Fibroblast of skin of right biceps (primary cell): ENCODE data around the gene CRK.
"Not testable (repeated sequence)": the region's sequence is repeated elsewhere in the genome, so short reads cannot be mapped to it uniquely, and the experiment has no call there.

Experiments used
- DNase-seq: peaks from one replicate; pipeline ENCODE4 v3.0.0-alpha.2; 2013

The CRK gene

GRCh38 chr17:1462164-1463112, 6.4 kb upstream of the CRK start:
- DNase-seq, result no peak

DNA sequence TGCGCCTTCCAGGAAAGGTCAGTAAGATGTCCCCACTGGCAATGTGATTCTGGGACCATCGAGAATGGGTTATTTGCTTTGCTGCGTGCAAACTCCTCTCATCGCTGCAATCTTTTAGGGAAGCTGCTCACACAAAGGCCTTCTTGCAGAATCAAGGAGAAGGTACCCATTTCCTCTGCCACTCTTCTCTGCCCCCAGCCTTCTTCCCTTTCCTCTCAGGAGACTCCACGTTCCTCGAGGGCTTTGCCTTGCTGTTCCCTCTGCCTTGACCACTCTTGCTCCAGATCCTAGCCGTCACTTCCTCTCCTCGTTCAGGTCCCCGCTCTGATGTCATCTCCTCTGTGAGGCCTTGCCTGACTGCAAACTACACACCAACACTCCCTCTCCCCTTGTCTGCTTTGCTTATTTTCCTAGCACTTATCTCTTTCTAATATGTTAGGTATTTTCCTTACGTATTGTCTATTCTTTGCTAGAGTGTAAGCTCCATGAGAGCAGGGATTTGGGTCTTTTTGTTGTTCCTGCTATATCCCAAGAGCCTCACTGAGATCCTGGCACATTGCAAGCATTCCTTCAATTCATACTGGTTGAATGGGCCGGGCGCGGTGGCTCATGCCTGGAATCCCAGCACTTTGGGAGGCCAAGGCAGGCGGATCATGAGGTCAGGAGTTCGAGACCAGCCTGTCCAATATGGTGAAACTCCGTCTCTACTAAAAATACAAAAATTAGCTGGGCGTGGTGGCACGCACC, 5.3 kb upstream of the CRK start:
- DNase-seq, result no peak

GRCh38 chr17:1460233-1460632, 4.2 kb upstream of the CRK start:
- DNase-seq, result no peak

DNA sequence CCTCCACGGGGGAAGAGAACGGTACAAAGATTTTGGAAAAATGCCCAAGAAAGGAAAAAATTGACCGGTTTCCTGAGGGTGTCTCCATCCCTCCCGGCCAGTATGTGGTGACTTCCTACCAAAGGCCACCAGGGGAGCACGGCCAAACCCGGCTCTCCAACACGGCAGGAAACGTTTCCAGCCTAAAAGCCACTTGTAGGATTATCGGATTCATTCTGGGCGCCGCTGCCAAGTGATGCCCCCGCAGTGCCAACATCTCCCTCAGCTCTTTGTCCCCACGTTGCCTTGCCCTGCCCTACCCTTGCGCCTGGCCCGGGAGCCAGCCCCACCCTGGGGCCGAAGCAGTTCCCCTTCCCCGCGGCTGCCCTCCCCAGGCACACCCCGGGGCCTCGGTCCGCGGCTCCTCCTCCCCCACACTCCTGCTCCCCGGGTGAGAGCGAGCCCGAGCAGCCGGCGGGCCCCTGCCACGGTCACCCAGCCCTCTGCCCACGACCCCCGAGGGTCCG, 688 bp downstream of the CRK start:
- DNase-seq, result peak; percentile 73

DNA sequence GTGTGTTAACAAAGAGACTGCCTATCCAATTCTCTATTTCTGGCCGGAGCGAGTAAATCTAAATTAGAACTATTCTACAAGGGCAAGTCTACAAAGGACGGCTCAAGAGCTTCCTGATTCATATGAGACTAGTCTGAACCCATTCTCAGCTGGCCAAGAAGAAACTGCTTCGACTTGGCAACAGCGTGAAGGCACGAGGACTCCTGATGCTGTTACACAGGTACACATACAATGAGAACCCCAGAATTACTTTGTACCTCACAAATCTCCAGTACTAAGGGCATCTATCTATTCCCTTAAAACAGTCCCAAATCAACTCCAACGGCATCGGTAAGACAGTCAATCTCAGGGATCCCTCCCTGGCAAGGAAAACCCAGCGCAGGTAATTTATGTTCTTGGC, 1.5 kb downstream of the CRK start:
- no peak for DNase-seq

- not testable (repeated sequence) for DNase-seq
Measured at GRCh38 chr17:1453694-1454093, 2.3 kb downstream of the CRK start.

GRCh38 chr17:1452836-1453235, 3.2 kb downstream of the CRK start:
- DNase-seq, result no peak

- DNase-seq, result not testable (repeated sequence)
Measured at GRCh38 chr17:1450261-1450660, 5.8 kb downstream of the CRK start.

- no peak for DNase-seq
Measured at GRCh38 chr17:1449412-1449967, 6.5 kb downstream of the CRK start.

GRCh38 chr17:1447052-1447451, 9.0 kb downstream of the CRK start:
- DNase-seq, result no peak

- DNase-seq, result no peak
Measured at GRCh38 chr17:1446201-1446600, 9.8 kb downstream of the CRK start.

GRCh38 chr17:1445695-1446094, 10.3 kb downstream of the CRK start:
- DNase-seq, result not testable (repeated sequence)

DNA sequence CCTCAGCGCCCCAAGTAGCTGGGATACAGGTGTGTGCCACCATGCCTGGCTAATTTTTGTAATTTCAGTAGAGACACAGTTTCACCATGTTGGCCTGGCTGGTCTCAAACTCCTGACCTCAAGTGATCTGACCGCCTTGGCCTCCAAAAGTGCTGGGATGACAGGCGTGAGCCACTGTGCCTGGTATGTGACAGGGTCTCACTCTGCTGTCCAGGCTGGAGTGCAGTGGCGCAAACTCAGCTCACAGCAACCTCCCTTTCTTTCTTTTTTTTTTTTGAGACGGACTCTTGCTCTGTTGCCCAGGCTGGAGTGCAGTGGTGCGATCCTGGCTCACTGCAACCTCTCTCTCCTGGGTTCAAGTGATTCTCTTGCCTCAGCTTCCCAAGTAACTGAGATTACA, 13.3 kb downstream of the CRK start:
- DNase-seq, result not testable (repeated sequence)

GRCh38 chr17:1442187-1442586, 13.8 kb downstream of the CRK start:
- no peak for DNase-seq

- no peak for DNase-seq
Measured at GRCh38 chr17:1440921-1441320, 15.1 kb downstream of the CRK start.

GRCh38 chr17:1438593-1439083, 17.4 kb downstream of the CRK start:
- DNase-seq, result peak; percentile 79

- DNase-seq, result no peak
Measured at GRCh38 chr17:1435326-1435725, 20.7 kb downstream of the CRK start.

DNA sequence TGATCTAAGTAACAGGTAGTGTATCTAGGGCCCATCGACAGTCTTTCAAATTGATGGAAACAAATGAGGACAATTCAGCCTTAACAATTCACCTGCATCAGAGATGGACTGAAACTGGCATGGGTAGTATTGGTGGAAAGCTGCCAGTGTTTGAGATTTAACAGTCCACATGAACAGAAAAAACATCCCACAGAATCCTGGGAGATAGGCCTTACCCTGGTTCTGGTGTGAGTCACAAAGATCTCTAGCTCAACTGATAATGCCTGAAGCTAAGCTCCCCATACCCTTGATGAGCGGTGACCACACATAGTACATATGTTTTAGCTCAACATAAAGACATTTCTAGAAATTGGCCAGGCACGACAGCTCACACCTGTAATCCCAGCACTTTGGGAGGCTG, 21.9 kb downstream of the CRK start:
- DNase-seq, result no peak

GRCh38 chr17:1431631-1432104, 24.4 kb downstream of the CRK start:
- DNase-seq, result no peak

- no peak for DNase-seq
Measured at GRCh38 chr17:1423456-1424135, 32.4 kb downstream of the CRK start.

DNA sequence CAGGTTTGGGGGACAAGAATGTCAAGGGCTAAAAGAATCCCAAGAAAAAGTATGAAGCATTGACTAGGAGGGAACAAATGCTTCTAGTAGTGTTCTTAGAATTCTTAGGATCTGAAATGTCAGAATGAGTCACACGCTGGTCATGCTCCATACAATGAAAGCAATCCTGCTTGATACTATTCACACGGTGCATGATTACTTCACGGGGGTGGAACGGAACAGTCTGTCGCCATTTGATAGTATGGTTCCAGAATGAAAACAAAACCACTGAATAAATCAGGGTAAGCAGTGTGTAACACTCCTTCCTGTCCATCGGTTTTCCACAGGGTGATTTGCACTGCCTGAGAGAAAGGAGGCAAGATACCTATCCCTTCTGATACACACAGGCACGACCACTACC, 33.1 kb downstream of the CRK start:
- DNase-seq, result peak; percentile 96

- DNase-seq, result no peak
Measured at GRCh38 chr17:1421470-1421869, 34.6 kb downstream of the CRK start.

DNA sequence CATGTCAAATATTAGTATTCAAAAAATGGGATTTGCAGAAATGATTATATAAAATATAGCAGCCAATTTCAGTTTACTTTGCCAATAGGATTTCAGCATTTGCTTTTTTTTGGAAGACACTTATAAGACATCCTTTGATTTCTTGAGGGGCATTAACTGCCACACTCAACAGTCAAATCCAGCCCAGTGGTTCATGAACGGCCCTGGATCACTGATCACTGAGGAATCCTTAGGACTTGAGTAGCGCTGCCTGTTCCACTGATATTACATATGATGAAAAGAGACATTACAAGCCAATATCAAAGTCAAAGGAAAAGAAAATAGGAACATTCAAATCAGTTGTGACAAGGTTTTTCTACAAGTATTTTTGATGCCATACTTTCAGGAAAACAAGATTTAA, 35.1 kb downstream of the CRK start:
- DNase-seq, result no peak
